Kidney epithelial cell (primary cell): Measurements from ENCODE around the gene GRIA3. TPM values are rescaled to one million over a fixed set of nuclear protein-coding genes. Genes with fewer than 3 reads are reported as not detected.

Experiments used
- DNase-seq: peaks from one replicate; pipeline ENCODE4 v3.0.0-alpha.2; 2010; ENCODE audit warnings: low read depth
- H3K27me3 ChIP-seq: 2 replicates; pipeline ENCODE4 v1.6.0; 2011; ENCODE audit warnings: low read length; ENCODE audit not compliant: control insufficient read depth, insufficient read depth
- H3K36me3 ChIP-seq: 2 replicates; pipeline ENCODE4 v1.5.1; 2011; ENCODE audit warnings: low read length; ENCODE audit not compliant: control insufficient read depth, insufficient read depth
- H3K4me3 ChIP-seq: 2 replicates; pipeline ENCODE4 v1.5.1; 2011; ENCODE audit warnings: low read depth, mild to moderate bottlenecking, control low read depth, low read length
- total RNA-seq: library from RNA; depleted of rRNA; stranded (reverse); fragments of >200 nt; gene quantifications from 2 replicates; pipeline ENCODE4 v1.2.3, GENCODE V29; 2015
- TF ChIP-seq, protein P1 (sequence below): IDR thresholded peaks from 2 replicates; pipeline ENCODE4 v1.5.1; 2011; ENCODE audit warnings: mild to moderate bottlenecking, moderate library complexity, low read length, control low read depth, inconsistent platforms; ENCODE audit not compliant: insufficient read depth, poor library complexity, severe bottlenecking

The GRIA3 gene
- total RNA-seq, 1 donor from 2014 or later = 1.4 TPM

DNA sequence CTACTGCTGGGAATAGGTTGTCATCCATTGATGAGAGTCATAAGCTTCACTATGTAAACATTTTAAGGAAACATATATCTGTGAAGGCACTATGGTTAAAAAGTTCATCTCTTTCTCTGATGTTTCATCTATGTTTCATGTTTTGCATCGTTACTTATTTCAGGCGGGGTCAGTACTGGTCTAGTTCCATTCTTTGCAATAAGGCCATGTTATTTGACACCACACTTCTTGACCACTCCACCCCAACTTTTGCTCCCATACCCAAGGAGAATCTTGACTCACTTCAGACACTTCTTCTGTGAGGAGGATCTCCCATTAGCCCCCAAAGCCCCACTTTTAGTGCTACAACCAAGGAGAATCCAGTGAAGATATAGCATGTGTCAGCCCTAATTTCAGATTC lies 119.4 kb downstream of the GRIA3 start:
- TF ChIP-seq, protein P1, sequence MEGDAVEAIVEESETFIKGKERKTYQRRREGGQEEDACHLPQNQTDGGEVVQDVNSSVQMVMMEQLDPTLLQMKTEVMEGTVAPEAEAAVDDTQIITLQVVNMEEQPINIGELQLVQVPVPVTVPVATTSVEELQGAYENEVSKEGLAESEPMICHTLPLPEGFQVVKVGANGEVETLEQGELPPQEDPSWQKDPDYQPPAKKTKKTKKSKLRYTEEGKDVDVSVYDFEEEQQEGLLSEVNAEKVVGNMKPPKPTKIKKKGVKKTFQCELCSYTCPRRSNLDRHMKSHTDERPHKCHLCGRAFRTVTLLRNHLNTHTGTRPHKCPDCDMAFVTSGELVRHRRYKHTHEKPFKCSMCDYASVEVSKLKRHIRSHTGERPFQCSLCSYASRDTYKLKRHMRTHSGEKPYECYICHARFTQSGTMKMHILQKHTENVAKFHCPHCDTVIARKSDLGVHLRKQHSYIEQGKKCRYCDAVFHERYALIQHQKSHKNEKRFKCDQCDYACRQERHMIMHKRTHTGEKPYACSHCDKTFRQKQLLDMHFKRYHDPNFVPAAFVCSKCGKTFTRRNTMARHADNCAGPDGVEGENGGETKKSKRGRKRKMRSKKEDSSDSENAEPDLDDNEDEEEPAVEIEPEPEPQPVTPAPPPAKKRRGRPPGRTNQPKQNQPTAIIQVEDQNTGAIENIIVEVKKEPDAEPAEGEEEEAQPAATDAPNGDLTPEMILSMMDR = no peak
- Histone ChIP-seq H3K4me3 (no peak overlapping the region), H3K27me3 (no peaks in the 10 kb centered on the region), H3K36me3 (no peaks in the 10 kb centered on the region)
- DNase-seq = no peak

DNA sequence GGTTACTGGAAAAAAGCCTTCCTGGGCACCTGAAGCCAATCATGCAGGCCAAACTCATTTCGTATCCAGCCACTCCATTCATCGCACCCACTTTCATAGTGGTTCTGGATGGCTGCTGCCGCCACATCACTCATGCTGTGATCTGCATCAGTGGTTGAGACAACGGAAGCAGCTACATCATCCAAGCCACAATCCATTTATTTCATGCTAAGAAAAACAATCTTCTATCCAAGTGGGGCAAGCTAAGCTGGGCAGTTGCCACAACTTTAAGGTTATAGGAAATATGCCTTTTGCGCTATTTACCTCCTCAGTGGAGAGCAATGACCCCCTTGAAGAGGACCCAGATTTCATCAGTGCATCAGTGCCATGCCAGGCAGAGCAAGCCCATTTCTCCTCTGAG lies 124.6 kb downstream of the GRIA3 start:
- TF ChIP-seq, protein P1 = no peak
- Histone ChIP-seq H3K36me3 (no peaks in the 10 kb centered on the region), H3K4me3 (no peak overlapping the region), H3K27me3 (no peaks in the 10 kb centered on the region)
- DNase-seq = peak; percentile 49

DNA sequence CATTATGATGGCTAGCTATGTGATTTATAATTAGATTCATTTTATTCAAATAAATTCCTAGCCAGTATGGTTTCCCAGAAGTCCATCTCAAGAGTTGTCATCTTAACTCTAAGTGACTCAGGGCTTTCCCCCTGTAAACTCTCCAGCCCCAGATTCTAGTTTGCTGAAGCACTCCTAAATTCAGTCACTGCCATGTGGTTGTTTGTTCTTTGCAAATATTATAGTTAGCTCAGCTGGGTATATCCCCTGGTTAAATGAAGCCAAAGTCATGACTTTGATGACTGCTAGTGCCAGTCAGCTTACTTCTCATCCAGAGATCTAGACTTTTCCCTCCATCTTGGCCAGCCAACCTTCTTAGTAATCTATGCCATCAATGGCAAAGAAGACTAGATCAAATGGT lies 126.0 kb downstream of the GRIA3 start:
- DNase-seq = no peak
- TF ChIP-seq, protein P1 = no peak
- no peaks in the 10 kb centered on the region for H3K27me3 ChIP-seq

DNA sequence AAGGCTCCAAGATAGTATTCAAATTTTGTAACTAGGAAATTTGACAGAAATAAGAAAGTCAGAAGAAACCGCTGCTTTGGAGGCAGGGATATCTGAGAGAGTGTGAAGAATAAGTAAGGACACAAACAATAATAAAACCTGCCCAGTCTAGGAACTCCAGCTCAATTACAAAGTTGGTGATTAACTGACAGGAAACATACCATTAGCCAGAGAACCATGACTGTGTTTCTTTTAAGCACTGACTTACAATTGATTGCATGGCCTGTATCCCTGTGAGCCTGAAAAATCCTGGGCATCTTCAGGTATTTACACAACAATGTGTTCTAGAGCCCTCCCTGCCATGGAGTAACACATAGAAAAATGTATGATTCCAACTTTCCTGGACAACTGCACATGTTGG lies 127.4 kb downstream of the GRIA3 start:
- peak; percentile 45 for DNase-seq
- Histone ChIP-seq H3K4me3 (no peak overlapping the region), H3K27me3 (no peaks in the 10 kb centered on the region), H3K36me3 (no peaks in the 10 kb centered on the region)
- TF ChIP-seq, protein P1 = no peak

More for the DNA sequence above, 126.0 kb downstream of the GRIA3 start:
- Histone ChIP-seq H3K4me3 (no peak overlapping the region), H3K36me3 (no peaks in the 10 kb centered on the region)

DNA sequence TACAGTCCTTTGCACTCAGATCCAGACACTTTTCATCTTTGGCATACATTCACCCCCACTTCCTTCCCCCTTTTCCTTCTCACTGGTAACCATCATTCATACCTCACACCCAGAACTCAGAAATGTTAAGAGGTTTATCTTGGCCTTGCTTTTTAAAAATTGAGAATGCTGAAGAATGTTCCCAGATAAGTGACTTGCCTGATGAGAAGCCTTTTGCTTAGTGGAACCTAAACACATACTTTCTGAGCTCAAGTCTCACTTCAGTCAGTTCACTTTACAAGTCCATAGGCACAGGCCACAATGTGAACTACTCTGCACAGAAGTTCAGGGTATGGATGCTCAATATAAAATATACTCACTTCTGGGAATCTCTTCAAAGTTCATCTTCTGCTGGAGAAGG lies 129.4 kb downstream of the GRIA3 start:
- TF ChIP-seq, protein P1 = no peak
- H3K27me3 ChIP-seq = no peaks in the 10 kb centered on the region
- no peak overlapping the region for H3K4me3 ChIP-seq
- no peak for DNase-seq
- no peaks in the 10 kb centered on the region for H3K36me3 ChIP-seq

DNA sequence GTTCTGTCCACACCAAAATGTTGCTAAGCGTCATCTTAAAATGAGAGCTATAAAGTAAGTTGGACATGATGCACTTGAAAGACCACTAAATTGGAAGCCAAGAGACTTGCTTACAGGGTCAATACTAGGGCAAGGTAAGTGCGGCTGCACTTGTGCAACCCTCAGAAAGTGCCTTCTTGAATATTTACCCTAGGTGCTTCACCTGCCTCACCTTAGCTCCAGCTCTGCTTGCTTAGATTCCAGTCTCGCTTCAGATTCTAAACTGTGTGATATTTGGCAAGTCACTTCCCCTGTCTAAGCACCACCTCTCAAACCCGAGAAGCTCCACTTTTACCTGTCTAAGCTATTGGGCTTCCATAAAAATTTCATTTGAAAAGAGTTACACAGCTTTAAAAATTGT lies 136.5 kb downstream of the GRIA3 start:
- H3K4me3 ChIP-seq = no peak overlapping the region
- no peaks in the 10 kb centered on the region for H3K27me3 ChIP-seq
- TF ChIP-seq, protein P1 = no peak
- no peak for DNase-seq
- H3K36me3 ChIP-seq = no peaks in the 10 kb centered on the region
